GM12864 (cell line): ENCODE measurements around the gene ESAM.

Experiments
- DNase-seq: peaks from one replicate; pipeline ENCODE4 v3.0.0-alpha.2; 2011; ENCODE audit warnings: low read depth
- H3K4me3 ChIP-seq: 2 replicates; pipeline ENCODE4 v1.5.1; 2011; ENCODE audit warnings: mild to moderate bottlenecking, low read depth, low read length, control low read depth
- CTCF ChIP-seq: IDR thresholded peaks from 2 replicates; pipeline ENCODE4 v1.5.1; 2011; ENCODE audit warnings: low read depth, mild to moderate bottlenecking, moderate library complexity, low read length, control low read depth, inconsistent platforms; ENCODE audit errors: missing control alignments

The ESAM gene

GRCh38 chr11:124729571-124729970 lies 32.5 kb downstream of the ESAM start:
- TF ChIP-seq CTCF: no peak
- H3K4me3 ChIP-seq: no peak overlapping the region
- DNase-seq: no peak

GRCh38 chr11:124728134-124728533 lies 34.0 kb downstream of the ESAM start:
- no peak overlapping the region for H3K4me3 ChIP-seq
- no peak for TF ChIP-seq CTCF
- DNase-seq: no peak

- DNase-seq: no peak
- TF ChIP-seq CTCF: no peak
- no peak overlapping the region for H3K4me3 ChIP-seq
Observed at GRCh38 chr11:124727474-124727873, 34.6 kb downstream of the ESAM start.

DNA sequence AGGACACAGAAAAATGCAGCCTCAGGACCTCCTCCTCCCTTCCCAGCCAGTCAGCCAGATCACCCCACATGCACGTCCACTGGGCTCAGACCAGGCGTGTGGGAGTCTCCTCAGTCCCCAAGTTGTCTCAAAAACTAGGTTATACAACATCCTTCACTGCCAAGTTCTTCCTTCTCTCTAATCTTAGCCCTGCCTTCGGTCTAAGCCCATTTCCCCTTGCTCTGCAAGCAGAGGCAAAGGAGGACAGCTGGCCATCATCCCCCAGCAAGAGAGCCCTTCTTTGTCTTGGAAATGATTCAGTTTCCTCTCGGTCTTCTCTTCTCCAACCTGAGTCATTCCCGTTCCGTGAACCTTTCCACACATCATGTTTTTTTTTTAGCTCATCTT lies 36.4 kb downstream of the ESAM start:
- no peak overlapping the region for H3K4me3 ChIP-seq
- DNase-seq: no peak
- TF ChIP-seq CTCF: no peak

GRCh38 chr11:124724979-124725718 lies 36.9 kb downstream of the ESAM start:
- DNase-seq: no peak
- H3K4me3 ChIP-seq: no peak overlapping the region
- no peak for TF ChIP-seq CTCF

GRCh38 chr11:124722176-124722575 lies 39.9 kb downstream of the ESAM start:
- no peak for DNase-seq
- no peak for TF ChIP-seq CTCF
- H3K4me3 ChIP-seq: no peak overlapping the region

- H3K4me3 ChIP-seq: no peak overlapping the region
- no peak for TF ChIP-seq CTCF
- DNase-seq: no peak
Observed at GRCh38 chr11:124719534-124719933, 42.6 kb downstream of the ESAM start.
